Left lung (tissue), 10 donors: Measurements from ENCODE around the gene GRWD1. TPM values are rescaled to one million over a fixed set of nuclear protein-coding genes. Genes with fewer than 3 reads are reported as not detected.
A peak's percentile ranks its signal among the peaks of the same experiment; 100 is the strongest.

Experiments used
- ATAC-seq: fragments of 200-7000 bp; cut with Tn5 transposase; one replicate; pipeline ENCODE4 v1.9.1; 2020; ENCODE audit warnings: moderate library complexity
- DNase-seq, 4 donors: peaks; one replicate each; pipeline ENCODE4 v3.0.0-alpha.2; 2013 to 2020
- H3K27ac ChIP-seq, 2 donors: fragments of 200-600 bp; sonication (generic) in 1 of 2; one replicate each; pipeline versions ENCODE4 v1.5.0 to v1.8.0; 2020 to 2021
- H3K27me3 ChIP-seq, 2 donors: fragments of 200-600 bp; sonication (generic) in 1 of 2; one replicate each; pipeline versions ENCODE4 v1.5.0 to v1.8.0; 2020 to 2021
- H3K36me3 ChIP-seq, 2 donors: fragments of 200-600 bp; sonication (generic) in 1 of 2; one replicate each; pipeline versions ENCODE4 v1.5.0 to v1.8.0; 2020 to 2021
- H3K4me1 ChIP-seq, 2 donors: fragments of 200-600 bp; one replicate each; pipeline ENCODE4 v1.8.0; 2021
- H3K4me3 ChIP-seq, 2 donors: fragments of 200-600 bp; sonication (generic) in 1 of 2; one replicate each; pipeline versions ENCODE4 v1.5.0 to v1.8.0; 2020 to 2021; ENCODE audit warnings: mild to moderate bottlenecking in 1 of 2
- H3K9me3 ChIP-seq, 2 donors: fragments of 200-600 bp; sonication (generic) in 1 of 2; one replicate each; pipeline versions ENCODE4 v1.5.0 to v1.8.0; 2020 to 2021
- CTCF ChIP-seq, 2 donors: fragments of 200-600 bp; sonication (generic) in 1 of 2; IDR thresholded peaks; one replicate each; pipeline versions ENCODE4 v1.5.0 to v1.8.0; 2021; ENCODE audit warnings: antibody characterized with exemption in 2 of 2
- intact Hi-C, 2 donors: fragments of 100-400 bp; cut with DNase I; formaldehyde crosslinking; loops; one replicate each; pipeline versions ENCODE4 v1.11.2 to v1.14.2; 2022
- polyA plus RNA-seq, 6 donors: library from polyadenylated mRNA; unstranded; fragments of 120-200 nt; gene quantifications; one replicate each; pipeline ENCODE4 v1.2.1, GENCODE V29; 2013; ENCODE audit not compliant: insufficient read length in 6 of 6
- total RNA-seq, 2 donors: library from RNA; stranded (reverse); fragmentation: NEBNext Ultra II Directional; extraction: Animal tissue kit (Norgen Biotek cat#: 25700); gene quantifications; one replicate each; pipeline ENCODE4 v1.2.1, GENCODE V29; 2021
- donor health status: DM: no; HTN: yes; CAD: no.
- donor health status: DM: no; HTN: no; CAD: no.

The GRWD1 gene
- total and polyA plus RNA-seq, 8 donors: 18.4 to 33.8 (median 24.4) TPM

DNA sequence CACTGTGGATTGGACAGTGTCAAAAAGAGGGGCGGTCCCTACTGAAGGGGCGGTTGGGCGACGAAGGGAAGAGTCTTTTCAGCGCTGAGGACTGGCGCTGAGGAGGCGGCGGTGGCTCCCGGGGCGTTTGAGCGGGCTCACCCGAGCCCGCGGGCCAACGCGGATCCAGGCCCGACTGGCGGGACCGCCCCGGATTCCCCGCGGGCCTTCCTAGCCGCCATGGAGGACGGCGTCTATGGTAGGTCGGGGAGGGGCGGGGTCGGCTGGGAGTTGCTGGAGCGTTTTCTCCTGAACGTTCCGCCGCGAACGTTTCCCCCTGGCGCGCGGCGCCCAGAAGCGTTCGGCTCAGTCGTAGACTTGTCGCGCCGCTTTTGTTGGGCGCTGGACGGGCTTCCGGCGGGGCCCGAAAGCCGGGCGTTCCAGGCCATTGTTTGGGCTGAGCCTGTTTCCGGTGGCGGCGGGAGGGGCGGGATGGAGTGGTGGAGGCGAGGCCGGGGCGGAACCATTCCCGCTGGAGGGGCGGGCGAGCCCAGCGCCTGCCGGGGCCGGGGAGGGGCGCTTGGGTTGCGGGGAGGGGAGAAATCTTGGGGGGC, 23.6 kb downstream of the GRWD1 start, which contains the start of gene CYTH2:
CYTH2 (plus strand) TSS at position 81 of the 593 bp plus-strand sequence; CDS start at position 220, 139 bp downstream.
- Histone ChIP-seq H3K9me3 (no peaks in the 10 kb centered on the region), H3K4me3 (peak within 1 kb of the TSS; percentile 94 to 100), H3K27me3 (no peaks in the 10 kb centered on the region), H3K27ac (peak within 1 kb of the TSS; percentile 95 to 96), H3K36me3 (peaks cover 0 to 43% of the 10 kb centered on the region in 2 donors), H3K4me1 (peaks cover 13 to 19% of the 10 kb centered on the region in 2 donors)
- ATAC-seq: peak; percentile 83
- intact Hi-C loops: no loop called here
- no peak for TF ChIP-seq CTCF (IDR thresholded peaks at IDR 0.05)
- peak; percentile 68 to 95 (median 86) for DNase-seq

DNA sequence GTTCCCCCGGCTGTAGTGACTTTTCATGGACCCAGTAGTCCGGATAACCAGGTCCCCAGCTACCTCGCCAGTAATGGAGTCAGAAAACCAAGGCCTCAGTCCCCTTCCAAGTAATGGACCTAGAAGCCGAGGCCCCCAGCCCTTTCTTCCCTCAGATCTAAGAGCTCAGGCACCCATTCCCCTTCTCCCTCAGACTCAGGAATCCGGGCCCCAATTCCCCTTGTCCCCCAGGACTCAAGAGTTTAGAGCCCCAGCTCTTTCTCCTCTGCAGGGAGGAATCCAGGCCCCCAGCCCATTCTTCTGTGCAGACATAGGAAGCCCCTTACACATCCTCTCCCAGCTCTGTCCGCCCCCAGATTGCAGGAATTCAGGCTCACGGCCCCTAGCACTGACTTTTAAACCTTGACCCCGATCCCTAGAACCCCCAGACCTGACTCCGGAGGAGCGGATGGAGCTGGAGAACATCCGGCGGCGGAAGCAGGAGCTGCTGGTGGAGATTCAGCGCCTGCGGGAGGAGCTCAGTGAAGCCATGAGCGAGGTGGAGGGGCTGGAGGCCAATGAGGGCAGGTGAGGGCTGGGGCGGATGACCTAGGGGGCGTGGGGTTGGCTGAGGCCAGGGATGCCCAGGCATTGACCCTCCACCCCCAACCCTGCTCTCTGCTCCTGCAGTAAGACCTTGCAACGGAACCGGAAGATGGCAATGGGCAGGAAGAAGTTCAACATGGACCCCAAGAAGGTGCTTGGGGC, 24.3 kb downstream of the GRWD1 start:
- no peak for TF ChIP-seq CTCF (IDR thresholded peaks at IDR 0.05)
- Histone ChIP-seq H3K27ac (peak overlapping the region; percentile 39 to 96), H3K4me1 (peaks cover 13 to 19% of the 10 kb centered on the region in 2 donors), H3K9me3 (no peaks in the 10 kb centered on the region), H3K4me3 (peak overlapping the region; percentile 94 to 100), H3K27me3 (no peaks in the 10 kb centered on the region), H3K36me3 (peaks cover 0 to 50% of the 10 kb centered on the region in 2 donors)
- ATAC-seq (no peak), DNase-seq (peak in 1 of 4 donors; percentile 73)
- intact Hi-C loops: no loop called here

DNA sequence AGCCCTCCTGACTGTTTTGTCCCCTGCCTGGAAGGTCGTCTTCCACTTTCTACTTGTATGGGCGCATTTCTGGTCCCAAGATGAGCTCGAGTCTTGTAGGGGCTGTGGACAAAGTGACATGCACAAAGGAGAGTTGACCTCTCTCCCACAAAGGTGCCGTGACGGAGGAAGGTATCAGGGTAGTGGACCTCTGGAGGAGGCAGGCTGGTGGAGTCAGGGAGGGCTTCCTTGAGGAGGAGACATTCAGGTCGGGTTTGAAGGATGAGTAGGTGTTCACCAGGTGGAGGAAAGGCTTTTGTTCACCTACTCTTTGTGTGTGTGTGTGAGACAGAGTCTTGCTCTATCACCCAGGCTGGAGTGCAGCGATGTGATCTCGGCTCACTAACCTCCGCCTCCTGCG, 25.1 kb downstream of the GRWD1 start:
- no peak for DNase-seq
- Histone ChIP-seq H3K4me3 (peak overlapping the region in 1 of 2 donors; percentile 94), H3K27ac (peak overlapping the region in 1 of 2 donors; percentile 96)

GRCh38 chr19:48471836-48472235, 26.1 kb downstream of the GRWD1 start:
- Histone ChIP-seq H3K4me1 (peaks cover 13 to 19% of the 10 kb centered on the region in 2 donors), H3K36me3 (peaks cover 0 to 67% of the 10 kb centered on the region in 2 donors), H3K9me3 (no peaks in the 10 kb centered on the region), H3K4me3 (no peak overlapping the region), H3K27ac (no peak overlapping the region), H3K27me3 (no peaks in the 10 kb centered on the region)
- intact Hi-C loops: no loop called here
- ATAC-seq: no peak
- DNase-seq: no peak
- no peak for TF ChIP-seq CTCF (IDR thresholded peaks at IDR 0.05)

More for the DNA sequence above, 25.1 kb downstream of the GRWD1 start:
- Histone ChIP-seq H3K9me3 (no peaks in the 10 kb centered on the region), H3K27me3 (no peaks in the 10 kb centered on the region), H3K36me3 (peaks cover 0 to 57% of the 10 kb centered on the region in 2 donors), H3K4me1 (peaks cover 13 to 19% of the 10 kb centered on the region in 2 donors)
- no peak for ATAC-seq
- intact Hi-C loops: no loop called here
- TF ChIP-seq CTCF (IDR thresholded peaks at IDR 0.05): no peak
